Left kidney (tissue), 2 donors: ENCODE data around the gene ACTG1. TPM values are rescaled to one million over a fixed set of nuclear protein-coding genes. Genes with fewer than 3 reads are reported as not detected.
A peak's percentile ranks its signal among the peaks of the same experiment; 100 is the strongest.

ENCODE experiments used
- DNase-seq: peaks from one replicate; pipeline ENCODE4 v3.0.0-alpha.2; 2013
- polyA plus RNA-seq: library from polyadenylated mRNA; unstranded; fragments of 120-200 nt; gene quantifications from one replicate; pipeline ENCODE4 v1.2.1, GENCODE V29; 2013; ENCODE audit not compliant: insufficient read length

Gene ACTG1
- polyA plus RNA-seq, 1 donor, result 3,008 TPM

DNA sequence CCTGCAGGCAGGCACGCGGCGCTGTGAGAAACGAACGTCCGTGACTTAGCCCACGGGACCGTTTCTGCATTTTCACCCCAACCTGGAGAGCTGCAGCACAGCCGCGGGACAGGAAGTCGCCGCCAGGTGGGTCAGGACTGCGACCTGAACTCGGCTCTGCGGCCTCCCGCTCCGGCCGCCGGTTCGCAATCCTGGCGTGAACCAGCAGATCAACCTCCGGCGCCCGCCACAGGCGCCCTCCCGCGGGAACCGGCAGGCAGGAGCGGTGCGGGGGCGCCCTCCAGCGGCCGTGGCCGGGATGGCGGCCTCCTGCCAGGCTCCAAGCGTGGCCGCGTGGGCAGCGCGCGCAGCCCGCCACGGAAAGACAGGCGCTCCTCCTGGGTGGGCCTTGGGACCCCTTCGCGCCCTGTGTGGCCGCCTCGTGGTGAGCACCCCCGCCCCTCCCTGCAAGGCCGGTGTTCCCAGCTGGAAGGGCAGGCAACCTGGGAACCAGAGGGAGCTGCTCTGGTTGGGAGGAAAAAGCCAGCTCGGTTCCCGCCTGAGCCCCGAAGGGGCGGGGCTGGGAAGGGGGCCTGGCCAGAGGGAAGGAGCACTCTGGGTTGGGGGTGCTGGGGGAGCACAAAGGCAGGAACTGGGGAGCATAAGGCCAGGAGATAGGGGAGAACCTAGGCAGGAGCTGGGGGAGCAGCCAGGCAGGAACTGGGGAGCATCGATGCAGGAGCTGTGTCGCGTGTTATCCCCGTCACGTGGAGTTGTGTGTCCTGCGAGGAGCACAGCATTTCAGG lies 28.2 kb downstream of the ACTG1 start:
- peak; percentile 82 for DNase-seq

- no peak for DNase-seq
These were observed 28.8 kb downstream of the ACTG1 start for GRCh38 chr17:81483862-81484194.

GRCh38 chr17:81483085-81483861 lies 29.3 kb downstream of the ACTG1 start:
- no peak for DNase-seq

DNA sequence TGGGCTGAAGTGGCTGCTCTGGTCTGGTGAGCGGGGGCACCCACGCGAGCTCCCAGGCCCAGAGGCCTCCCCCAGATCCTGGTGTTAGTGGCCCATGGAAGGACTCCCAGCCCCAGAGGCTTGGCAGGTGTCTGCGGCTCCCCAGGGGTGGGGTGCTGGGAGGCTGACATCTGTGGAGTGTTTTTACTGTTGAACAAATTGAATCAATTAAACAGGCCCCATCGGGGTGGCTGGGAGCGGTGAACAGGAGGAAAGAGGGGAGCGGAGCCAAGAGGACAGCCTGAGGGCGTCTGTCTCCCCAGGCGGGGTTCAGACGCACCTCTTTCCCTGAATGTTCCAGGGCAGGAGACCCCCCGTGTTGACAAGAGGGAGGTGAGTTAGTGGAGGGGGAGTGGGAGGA lies 29.9 kb downstream of the ACTG1 start:
- DNase-seq, result no peak

GRCh38 chr17:81481815-81482505 lies 30.6 kb downstream of the ACTG1 start:
- no peak for DNase-seq

GRCh38 chr17:81481073-81481799 lies 31.4 kb downstream of the ACTG1 start:
- DNase-seq, result peak; percentile 79

GRCh38 chr17:81480140-81481072 lies 32.2 kb downstream of the ACTG1 start:
- no peak for DNase-seq

DNA sequence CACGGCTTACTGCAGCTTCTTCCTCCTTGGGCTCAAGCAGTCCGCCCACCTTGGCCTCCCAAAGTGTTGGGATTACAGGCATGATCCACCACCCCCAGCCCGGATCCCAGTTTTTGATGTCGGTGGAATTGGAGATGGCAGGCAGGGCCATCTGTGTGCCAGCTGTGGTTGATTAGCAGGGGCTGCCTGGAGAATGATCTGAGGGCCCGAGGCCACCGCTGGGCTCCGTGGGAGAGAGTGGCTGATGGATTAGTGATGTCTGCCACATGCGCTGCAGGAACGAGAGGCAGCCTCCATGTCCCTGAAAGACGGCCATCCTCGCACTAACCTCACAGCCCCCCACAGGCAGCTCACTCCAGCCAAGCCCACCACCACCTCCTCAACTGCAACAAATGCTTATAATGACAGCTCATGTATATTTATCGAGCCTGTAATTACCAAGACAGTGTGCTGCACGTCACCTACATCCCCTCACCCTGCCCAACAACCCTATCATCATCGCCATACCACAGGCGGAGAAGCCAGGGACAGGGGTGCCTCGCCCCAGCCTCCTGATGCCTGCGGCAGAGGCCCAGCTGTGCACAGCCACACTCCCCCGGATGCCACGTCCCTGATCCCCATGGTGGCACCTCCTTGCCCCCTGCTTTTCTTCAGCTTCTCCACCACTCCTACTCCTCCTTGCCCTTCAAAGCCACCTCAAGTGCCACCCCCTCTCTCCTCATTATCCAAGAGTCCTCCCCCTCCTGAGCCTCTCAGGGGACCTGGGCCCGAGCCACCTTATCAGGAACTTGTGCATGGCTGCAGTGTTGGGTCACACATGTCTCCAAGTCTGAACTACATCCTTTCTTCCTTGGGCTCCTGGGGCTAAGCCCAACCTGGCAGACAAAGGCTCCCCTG lies 33.2 kb downstream of the ACTG1 start:
- no peak for DNase-seq

DNA sequence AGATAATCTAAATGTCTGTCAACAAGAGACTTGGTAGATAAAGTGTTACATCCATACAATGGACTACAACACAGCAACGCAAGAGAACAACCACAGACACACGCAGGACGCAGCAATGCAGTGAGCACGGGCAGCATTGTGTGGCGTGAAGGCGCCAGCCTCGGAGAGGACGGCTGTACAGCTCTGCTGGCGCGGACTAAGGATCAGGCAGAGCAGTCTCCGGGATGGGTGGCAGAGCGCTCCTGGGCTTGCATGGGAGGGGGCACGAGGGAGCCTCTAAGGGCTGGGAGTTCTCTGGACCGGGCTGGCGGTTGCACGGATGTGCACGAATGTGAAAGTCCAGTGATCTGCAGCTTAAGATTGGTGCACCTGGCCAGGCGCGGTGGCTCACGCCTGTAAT lies 34.5 kb downstream of the ACTG1 start:
- DNase-seq, result no peak

- DNase-seq, result no peak
These were observed 35.4 kb downstream of the ACTG1 start for GRCh38 chr17:81477173-81477572.

- no peak for DNase-seq
These were observed 36.0 kb downstream of the ACTG1 start for GRCh38 chr17:81476635-81477034.

- no peak for DNase-seq
These were observed 36.5 kb downstream of the ACTG1 start for GRCh38 chr17:81476097-81476496.

- no peak for DNase-seq
These were observed 37.6 kb downstream of the ACTG1 start for GRCh38 chr17:81474958-81475357.

DNA sequence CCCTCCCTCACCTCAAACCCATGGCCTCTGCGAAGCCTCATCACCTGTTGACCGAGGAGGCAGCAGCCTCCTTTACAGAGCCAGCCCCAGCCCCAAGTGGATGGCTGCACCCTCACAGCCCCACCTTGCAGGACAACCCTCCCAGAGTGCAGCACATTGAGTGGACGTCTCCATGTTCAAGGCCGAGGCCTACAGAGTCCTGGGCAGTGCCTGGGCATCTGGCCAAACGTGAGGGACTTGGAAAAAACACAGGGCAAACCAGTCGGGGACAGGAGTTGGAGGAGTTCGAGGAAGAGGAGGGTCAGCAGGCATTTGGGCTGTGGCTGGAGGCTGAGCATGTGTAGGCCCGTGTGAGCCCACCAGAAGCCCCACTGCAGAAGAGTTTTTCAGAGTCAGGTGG lies 39.6 kb downstream of the ACTG1 start:
- no peak for DNase-seq

- peak; percentile 75 for DNase-seq
These were observed 40.7 kb downstream of the ACTG1 start for GRCh38 chr17:81471818-81472456.

DNA sequence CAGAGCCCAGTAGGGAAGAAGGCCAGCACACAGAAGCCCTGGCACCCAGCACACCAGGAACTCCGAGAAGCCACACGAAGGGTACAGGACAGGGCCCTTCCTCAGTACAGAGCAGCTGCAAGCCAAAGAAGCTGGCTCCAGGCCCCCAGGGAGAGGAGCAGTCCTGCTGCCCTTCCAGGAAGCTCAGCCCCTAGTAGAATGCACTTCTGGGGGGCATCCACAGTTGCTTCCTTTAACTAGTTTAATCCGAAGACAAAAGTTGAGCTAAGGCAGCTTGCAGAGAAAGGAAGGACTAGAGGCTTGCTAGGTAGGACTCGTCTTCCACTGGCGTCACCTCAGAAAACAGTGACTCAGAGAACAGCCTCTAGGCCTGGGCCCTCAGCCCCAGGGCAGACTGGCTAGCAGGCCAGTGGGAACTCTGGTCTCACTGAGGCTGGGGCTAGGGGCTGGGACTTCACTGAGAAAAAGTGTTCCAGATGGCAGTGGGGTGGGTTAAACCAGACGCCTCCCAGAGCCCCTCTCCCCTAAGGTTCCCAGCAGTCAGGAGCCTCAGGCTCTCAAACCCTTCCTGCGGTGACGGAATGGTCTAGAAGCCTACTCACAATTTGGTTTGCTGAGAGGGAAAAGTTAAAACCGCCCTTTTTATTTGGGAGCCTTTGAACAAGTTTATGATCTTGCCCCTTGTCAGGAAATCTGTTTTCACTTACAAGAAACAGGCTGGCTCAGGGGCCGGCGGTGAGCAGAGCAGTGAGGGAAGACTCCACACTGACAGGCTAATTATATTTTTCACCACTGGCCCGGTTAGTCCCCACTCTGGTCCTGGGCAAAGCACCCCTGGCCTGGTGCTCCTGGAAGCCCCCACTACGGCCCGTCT lies 41.4 kb downstream of the ACTG1 start:
- DNase-seq, result no peak

GRCh38 chr17:81470270-81470943 lies 42.2 kb downstream of the ACTG1 start:
- DNase-seq, result no peak

GRCh38 chr17:81469266-81469665 lies 43.3 kb downstream of the ACTG1 start:
- no peak for DNase-seq
